Measurements from ENCODE around the gene LSM14B.

- TF ChIP-seq, protein P1, sequence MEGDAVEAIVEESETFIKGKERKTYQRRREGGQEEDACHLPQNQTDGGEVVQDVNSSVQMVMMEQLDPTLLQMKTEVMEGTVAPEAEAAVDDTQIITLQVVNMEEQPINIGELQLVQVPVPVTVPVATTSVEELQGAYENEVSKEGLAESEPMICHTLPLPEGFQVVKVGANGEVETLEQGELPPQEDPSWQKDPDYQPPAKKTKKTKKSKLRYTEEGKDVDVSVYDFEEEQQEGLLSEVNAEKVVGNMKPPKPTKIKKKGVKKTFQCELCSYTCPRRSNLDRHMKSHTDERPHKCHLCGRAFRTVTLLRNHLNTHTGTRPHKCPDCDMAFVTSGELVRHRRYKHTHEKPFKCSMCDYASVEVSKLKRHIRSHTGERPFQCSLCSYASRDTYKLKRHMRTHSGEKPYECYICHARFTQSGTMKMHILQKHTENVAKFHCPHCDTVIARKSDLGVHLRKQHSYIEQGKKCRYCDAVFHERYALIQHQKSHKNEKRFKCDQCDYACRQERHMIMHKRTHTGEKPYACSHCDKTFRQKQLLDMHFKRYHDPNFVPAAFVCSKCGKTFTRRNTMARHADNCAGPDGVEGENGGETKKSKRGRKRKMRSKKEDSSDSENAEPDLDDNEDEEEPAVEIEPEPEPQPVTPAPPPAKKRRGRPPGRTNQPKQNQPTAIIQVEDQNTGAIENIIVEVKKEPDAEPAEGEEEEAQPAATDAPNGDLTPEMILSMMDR (IDR thresholded peaks at IDR 0.05), result no peak
- no peak for TF ChIP-seq ZFX (IDR thresholded peaks at IDR 0.05; ENCODE audit: borderline replicate concordance)
Measured at GRCh38 chr20:62088258-62089127, 33.8 kb upstream of the LSM14B start.
